Esophagus squamous epithelium (tissue), 5 donors: ENCODE measurements around the gene FOXE3. TPM values are rescaled to one million over a fixed set of nuclear protein-coding genes. Genes with fewer than 3 reads are reported as not detected.

Source experiments
- DNase-seq: peaks from one replicate; lab custom pipeline; 2025; lab: John Stamatoyannopoulos, UW
- H3K27ac ChIP-seq, 4 donors: fragments of 200-600 bp; sonication (generic); one replicate each; pipeline ENCODE4 v1.5.1; 2016 to 2019; ENCODE audit warnings: mild to moderate bottlenecking in 1 of 4
- H3K27me3 ChIP-seq, 4 donors: fragments of 200-600 bp; sonication (generic); 1 replicate in 3 of 4; 2 replicates in 1 of 4; pipeline versions ENCODE4 v1.5.1 to v1.6.0; 2017 to 2021; ENCODE audit warnings: antibody characterized with exemption in 1 of 4
- H3K36me3 ChIP-seq, 3 donors: fragments of 200-600 bp; sonication (generic); one replicate each; pipeline ENCODE4 v1.5.1; 2016 to 2019
- H3K4me1 ChIP-seq, 3 donors: fragments of 200-600 bp; sonication (generic); one replicate each; pipeline ENCODE4 v1.5.1; 2017 to 2019
- H3K4me3 ChIP-seq, 4 donors: fragments of 200-600 bp; sonication (generic); 1 replicate in 3 of 4; 2 replicates in 1 of 4; pipeline ENCODE4 v1.5.1; 2016 to 2019; ENCODE audit warnings: mild to moderate bottlenecking in 2 of 4, moderate library complexity in 1 of 4
- H3K9me3 ChIP-seq, 3 donors: fragments of 200-600 bp; sonication (generic); one replicate each; pipeline ENCODE4 v1.5.1; 2016 to 2019
- CTCF ChIP-seq, 6 experiments: fragments of 450-650 bp in 4 of 6; fragments of 200-600 bp in 2 of 6; sonication (generic) in 2 of 6; IDR thresholded peaks; one replicate each; pipeline ENCODE4 v1.5.1; 2016 to 2019; ENCODE audit warnings: antibody characterized with exemption in 6 of 6, mild to moderate bottlenecking in 4 of 6, moderate library complexity in 4 of 6
- POLR2A ChIP-seq, 4 donors: fragments of 450-650 bp; IDR thresholded peaks; one replicate each; pipeline ENCODE4 v1.6.1; 2017; ENCODE audit warnings: antibody characterized with exemption in 4 of 4, mild to moderate bottlenecking in 4 of 4, moderate library complexity in 3 of 4
- WGBS, 2 donors: methylation state at CpG; one replicate each; pipeline ENCODE4 v1.1.5; 2018; 5-methylcytosine and 5-hydroxymethylcytosine counted together
- intact Hi-C: fragments of 100-400 bp; cut with DNase I; formaldehyde crosslinking; loops from one replicate; pipeline ENCODE4 v1.15.0; 2022
- total RNA-seq, 4 donors: library from RNA; depleted of rRNA; stranded (reverse); fragments of >200 nt; gene quantifications; one replicate each; pipeline ENCODE4 v1.1.0, GENCODE V29; 2016
- donor health status: DM: yes; HTN: yes; CAD: no.

The FOXE3 gene
- total RNA-seq, 4 donors from 2014 or later: not detected

GRCh38 chr1:47460456-47460855 lies 44.4 kb downstream of the FOXE3 start:
- intact Hi-C loops: no loop called here
- no peak overlapping the region for H3K27ac ChIP-seq

GRCh38 chr1:47465605-47466004 lies 49.5 kb downstream of the FOXE3 start:
- H3K27me3 ChIP-seq: peaks cover 0 to 99% (median 0%) of the 10 kb centered on the region in 4 donors
- intact Hi-C loops: no loop called here
- H3K4me1 ChIP-seq: no peaks in the 10 kb centered on the region
- TF ChIP-seq CTCF (IDR thresholded peaks at IDR 0.05) (no peak), POLR2A (IDR thresholded peaks at IDR 0.05) (no peak)
- H3K36me3 ChIP-seq: no peaks in the 10 kb centered on the region
- no peak for DNase-seq
- no peak overlapping the region for H3K4me3 ChIP-seq
- WGBS, 2 donors: 23 to 29% methylated on average over 3 of the region's 3 CpGs
- no peak overlapping the region for H3K27ac ChIP-seq
- no peaks in the 10 kb centered on the region for H3K9me3 ChIP-seq

More at GRCh38 chr1:47460456-47460855, 44.4 kb downstream of the FOXE3 start:
- no peak for TF ChIP-seq POLR2A (IDR thresholded peaks at IDR 0.05)
- TF ChIP-seq CTCF (IDR thresholded peaks at IDR 0.05): no peak
- no peak overlapping the region for H3K4me3 ChIP-seq
- H3K4me1 ChIP-seq: no peaks in the 10 kb centered on the region
- H3K27me3 ChIP-seq: peaks cover 0 to 99% (median 0%) of the 10 kb centered on the region in 4 donors
- no peaks in the 10 kb centered on the region for H3K9me3 ChIP-seq
- no peak for DNase-seq
- H3K36me3 ChIP-seq: no peaks in the 10 kb centered on the region

Other genes with a start within 250 kb of the FOXE3 start
- gene PDZK1IP1, start 226.2 kb upstream of the FOXE3 start, total RNA-seq: 100 to 1,000 TPM in 3 of 4 donors, 1 to 10 TPM in 1; 9.7 to 429 (median 312) TPM
- gene TAL1, start 184.1 kb upstream of the FOXE3 start, total RNA-seq: 1 to 10 TPM in 2 of 4 donors, under 1 TPM in 2; 0.45 to 3.6 (median 1.1) TPM
- 10 to 100 TPM in 1 of 4 donors, 1 to 10 TPM in 3; 4.2 to 15.1 (median 6.8) TPM for gene STIL, start 102.1 kb upstream of the FOXE3 start, total RNA-seq
- 100 to 1,000 TPM; 124 to 177 (median 133) TPM for gene CMPK1, start 82.5 kb upstream of the FOXE3 start, total RNA-seq
- gene FOXD2, start 21.8 kb downstream of the FOXE3 start, total RNA-seq: under 1 TPM in 1 of 4 donors, not detected in 3; under 0.01 TPM